Calu3 (cell line): Measurements from ENCODE around the gene HOXB7. TPM values are rescaled to one million over a fixed set of nuclear protein-coding genes. Genes with fewer than 3 reads are reported as not detected.
A peak's percentile ranks its signal among the peaks of the same experiment; 100 is the strongest.

ENCODE experiments used
- BruUV-seq: library from RNA; stranded (reverse); fragments of 400-500 nt; replicated peaks from 2 replicates; lab custom pipeline; 2021; lab: Mats Ljungman, UMichigan
- CTCF ChIA-PET: fragments of 300-600 bp; sonication (Branson Sonifier 250); formaldehyde crosslinking; loops from one replicate; lab custom pipeline; 2022; ENCODE audit warnings: antibody characterized with exemption; lab: Charles Lee
- DNase-seq: peaks from one replicate; pipeline ENCODE4 v3.0.0; 2022
- H3K27ac Mint-ChIP-seq: one replicate; pipeline ENCODE4 v1.8.0; 2022; ENCODE audit warnings: mixed read lengths; ENCODE audit not compliant: unreplicated experiment
- H3K27me3 Mint-ChIP-seq: one replicate; pipeline ENCODE4 v1.8.0; 2022; ENCODE audit warnings: mixed read lengths; ENCODE audit not compliant: unreplicated experiment
- H3K36me3 Mint-ChIP-seq: one replicate; pipeline ENCODE4 v1.8.0; 2022; ENCODE audit warnings: mild to moderate bottlenecking, moderate library complexity, mixed read lengths; ENCODE audit not compliant: insufficient read depth, unreplicated experiment
- H3K4me1 Mint-ChIP-seq: one replicate; pipeline ENCODE4 v1.8.0; 2022; ENCODE audit warnings: mild to moderate bottlenecking, low read depth, mixed read lengths; ENCODE audit not compliant: unreplicated experiment
- H3K4me3 Mint-ChIP-seq: one replicate; pipeline ENCODE4 v1.8.0; 2022; ENCODE audit warnings: mild to moderate bottlenecking, low read depth, moderate library complexity, mixed read lengths; ENCODE audit not compliant: unreplicated experiment
- H3K9me3 Mint-ChIP-seq: one replicate; pipeline ENCODE4 v1.8.0; 2022; ENCODE audit warnings: low read depth, mixed read lengths; ENCODE audit not compliant: unreplicated experiment
- CTCF ChIP-seq: fragments of 200-600 bp; IDR thresholded peaks from one replicate; pipeline ENCODE4 v1.8.0; 2022; ENCODE audit warnings: antibody characterized with exemption; ENCODE audit not compliant: unreplicated experiment
- intact Hi-C: fragments of 100-400 bp; cut with micrococcal nuclease; formaldehyde crosslinking; loops from one replicate; pipeline ENCODE4 v1.10.0; 2022; ENCODE audit not compliant: unreplicated experiment
- total RNA-seq: library from RNA; stranded (reverse); gene quantifications from 2 replicates; pipeline ENCODE4 v1.2.3, GENCODE V29; 2022

Gene HOXB7
- total RNA-seq, 1 experiment from 2014 or later: 30.2 TPM

DNA sequence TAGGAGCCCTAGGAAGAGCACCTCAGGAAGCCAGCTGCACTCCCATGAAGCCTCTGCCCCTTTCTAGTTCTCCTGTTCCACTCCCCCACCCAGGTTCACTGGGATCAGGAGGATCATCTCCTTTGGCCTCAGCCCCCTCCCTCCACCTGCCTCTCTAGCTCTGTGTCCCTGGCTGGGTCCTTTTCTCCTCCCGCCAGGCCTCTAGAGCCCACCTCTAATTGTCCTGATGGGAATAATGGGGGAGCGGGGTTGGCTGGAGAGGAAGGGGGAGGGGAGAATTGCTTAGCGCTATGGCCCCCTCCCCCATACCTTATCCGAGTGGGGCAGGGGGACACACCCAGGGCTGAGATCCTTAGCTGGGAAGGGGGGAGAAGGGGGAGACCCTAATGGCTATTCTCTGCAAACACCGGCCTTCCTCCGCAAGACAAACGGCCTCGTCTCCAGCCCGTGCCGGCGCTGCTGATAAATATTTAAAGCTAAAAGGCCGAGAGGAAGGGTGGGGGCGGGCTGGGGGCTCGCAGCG is 997 bp downstream of the HOXB7 start:
- TF ChIP-seq CTCF: no peak
- H3K4me1 Mint-ChIP-seq: peaks cover 29% of the 10 kb centered on the region
- peaks cover 8% of the 10 kb centered on the region for H3K27me3 Mint-ChIP-seq
- H3K27ac Mint-ChIP-seq: peak overlapping the region; percentile 12
- peaks cover 96% of the 10 kb centered on the region for H3K36me3 Mint-ChIP-seq
- CTCF ChIA-PET: interaction anchor here (0.6 to 1.7 kb wide), 5 partner anchors 8 to 660 kb away, joined by 3 to 6 read pairs (median 4); no protein-coding TSS in a partner anchor
- H3K9me3 Mint-ChIP-seq: no peaks in the 10 kb centered on the region
- H3K4me3 Mint-ChIP-seq: peak overlapping the region; percentile 88
- intact Hi-C loops: no loop called here
- DNase-seq: no peak
- BruUV-seq: no TSS peak

DNA sequence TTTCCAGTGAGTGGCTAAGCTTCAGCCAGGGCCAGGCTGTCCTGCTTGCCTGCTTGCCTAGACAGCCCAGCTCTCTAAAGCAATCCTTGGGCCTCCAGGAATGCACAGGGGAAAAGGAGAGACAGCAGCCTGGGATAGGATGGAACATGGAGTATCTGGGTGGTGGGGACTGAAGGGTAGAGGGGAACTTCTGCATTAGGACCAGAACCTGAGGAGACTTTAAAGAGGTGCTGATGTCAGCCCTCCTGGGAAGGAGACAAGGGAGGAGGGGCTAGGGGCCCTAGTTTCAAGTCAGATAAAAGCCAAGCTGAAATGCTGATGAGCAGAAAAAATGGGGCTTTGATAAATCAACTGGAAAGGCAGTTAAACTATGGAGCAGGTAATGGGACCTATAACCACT is 1.8 kb downstream of the HOXB7 start:
- peaks cover 27% of the 10 kb centered on the region for H3K4me1 Mint-ChIP-seq
- peak overlapping the region; percentile 42 for H3K27ac Mint-ChIP-seq
- no peaks in the 10 kb centered on the region for H3K27me3 Mint-ChIP-seq
- no peaks in the 10 kb centered on the region for H3K9me3 Mint-ChIP-seq
- no peak for TF ChIP-seq CTCF
- intact Hi-C loops: no loop called here
- peak overlapping the region; percentile 88 for H3K4me3 Mint-ChIP-seq
- DNase-seq: no peak
- peaks cover 96% of the 10 kb centered on the region for H3K36me3 Mint-ChIP-seq
- BruUV-seq: no TSS peak
- CTCF ChIA-PET: interaction anchor here (0.7 to 1.7 kb wide), 3 partner anchors 11 to 52 kb away, joined by 3 to 5 read pairs (median 4); no protein-coding TSS in a partner anchor

GRCh38 chr17:48608494-48608834 is 2.4 kb downstream of the HOXB7 start:
- no peaks in the 10 kb centered on the region for H3K27me3 Mint-ChIP-seq
- CTCF ChIA-PET: interaction anchor here (0.7 to 1.7 kb wide), 2 partner anchors 10 to 41 kb away, joined by 3 to 4 read pairs; no protein-coding TSS in a partner anchor

GRCh38 chr17:48606892-48607614 is 3.8 kb downstream of the HOXB7 start:
- CTCF ChIA-PET: no interaction called here
- intact Hi-C loops: no loop called here
- DNase-seq: no peak
- H3K4me1 Mint-ChIP-seq: peaks cover 27% of the 10 kb centered on the region
- peak overlapping the region; percentile 88 for H3K4me3 Mint-ChIP-seq
- H3K9me3 Mint-ChIP-seq: no peaks in the 10 kb centered on the region
- no TSS peak for BruUV-seq
- no peak for TF ChIP-seq CTCF
- H3K36me3 Mint-ChIP-seq: peaks cover 96% of the 10 kb centered on the region
- H3K27me3 Mint-ChIP-seq: no peaks in the 10 kb centered on the region
- peak overlapping the region; percentile 83 for H3K27ac Mint-ChIP-seq

More at GRCh38 chr17:48608494-48608834, 2.4 kb downstream of the HOXB7 start:
- no peak for TF ChIP-seq CTCF
- no peaks in the 10 kb centered on the region for H3K9me3 Mint-ChIP-seq
- H3K4me3 Mint-ChIP-seq: peak overlapping the region; percentile 88
- intact Hi-C loops: no loop called here
- peaks cover 96% of the 10 kb centered on the region for H3K36me3 Mint-ChIP-seq
- H3K4me1 Mint-ChIP-seq: peaks cover 27% of the 10 kb centered on the region
- no TSS peak for BruUV-seq
- peak overlapping the region; percentile 42 for H3K27ac Mint-ChIP-seq
- no peak for DNase-seq
